T-helper 17 cell (primary cell): Measurements from ENCODE around the gene SH3GL3. TPM values are rescaled to one million over a fixed set of nuclear protein-coding genes. Genes with fewer than 3 reads are reported as not detected.

Experiments used
- ATAC-seq: fragments of 150-1000 bp; cut with Tn5 transposase; 2 replicates; pipeline ENCODE4 v1.10.0; 2021; ENCODE audit warnings: mild to moderate bottlenecking, moderate library complexity
- DNase-seq, 3 donors: peaks; one replicate each; pipeline versions ENCODE4 v3.0.0 to v3.0.0-alpha.2; 2020 to 2021
- H3K9me3 ChIP-seq: one replicate; pipeline ENCODE4 v1.7.0; 2013; ENCODE audit warnings: low read length, mild to moderate bottlenecking; ENCODE audit not compliant: control insufficient read depth, poor library complexity, severe bottlenecking
- H3K27ac Mint-ChIP-seq: one replicate; pipeline ENCODE4 v1.8.0; 2022; ENCODE audit warnings: mild to moderate bottlenecking, moderate library complexity, mixed read lengths
- H3K27me3 Mint-ChIP-seq: one replicate; pipeline ENCODE4 v1.8.0; 2022; ENCODE audit warnings: mixed read lengths
- H3K36me3 Mint-ChIP-seq: one replicate; pipeline ENCODE4 v1.8.0; 2022; ENCODE audit warnings: low read depth, mixed read lengths
- H3K4me1 Mint-ChIP-seq: one replicate; pipeline ENCODE4 v1.8.0; 2022; ENCODE audit warnings: mild to moderate bottlenecking, mixed read lengths
- H3K4me3 Mint-ChIP-seq: one replicate; pipeline ENCODE4 v1.8.0; 2022; ENCODE audit warnings: mild to moderate bottlenecking, moderate library complexity, mixed read lengths
- total RNA-seq, 4 donors: library from RNA in 2 of 4; stranded (reverse) in 2 of 4; gene quantifications; one replicate each; pipeline ENCODE4 v1.2.3 and lab custom pipeline; 2022 to 2026

The SH3GL3 gene
- total RNA-seq, 2 donors from 2014 or later = 0.34 TPM; not detected in 1

- peaks cover 10% of the 10 kb centered on the region for H3K27me3 Mint-ChIP-seq
- no peak overlapping the region for H3K4me3 Mint-ChIP-seq
- no peaks in the 10 kb centered on the region for H3K4me1 Mint-ChIP-seq
- no peaks in the 10 kb centered on the region for H3K36me3 Mint-ChIP-seq
- DNase-seq (no peak), ATAC-seq (no peak)
- H3K9me3 ChIP-seq = no peaks in the 10 kb centered on the region
- H3K27ac Mint-ChIP-seq = no peak overlapping the region
These were observed 212.3 kb downstream of the SH3GL3 start for GRCh38 chr15:83659417-83659812.

DNA sequence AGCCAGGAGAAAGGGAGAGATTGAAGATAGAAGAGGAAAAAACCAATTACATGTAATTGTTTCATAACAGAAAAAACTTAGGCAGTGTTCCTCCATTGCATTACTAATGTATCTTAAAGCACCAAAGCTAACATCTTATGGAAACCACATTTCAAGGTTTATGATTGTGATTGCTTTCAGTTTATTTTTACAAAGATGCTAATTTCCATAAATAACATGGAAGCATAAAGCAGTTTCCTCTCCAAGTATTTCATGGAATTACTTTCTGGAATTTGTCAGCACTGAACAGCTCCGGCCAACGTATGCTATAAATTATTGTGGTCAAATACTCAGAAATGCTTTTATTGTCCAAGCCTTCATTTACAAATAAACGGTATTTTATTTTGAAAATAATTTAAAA is 218.3 kb downstream of the SH3GL3 start:
- H3K4me3 Mint-ChIP-seq = no peak overlapping the region
- H3K27ac Mint-ChIP-seq = no peak overlapping the region
- ATAC-seq (no peak), DNase-seq (no peak)
- H3K36me3 Mint-ChIP-seq = no peaks in the 10 kb centered on the region
- H3K27me3 Mint-ChIP-seq = no peaks in the 10 kb centered on the region
- H3K9me3 ChIP-seq = no peaks in the 10 kb centered on the region
- H3K4me1 Mint-ChIP-seq = no peaks in the 10 kb centered on the region

Other genes starting within 250 kb of the SH3GL3 start
- gene HDGFL3, start 239.5 kb upstream of the SH3GL3 start, total RNA-seq = 10 to 100 TPM in 1 of 2 donors, 1 to 10 TPM in 1; 4.4 to 26.4 TPM
- not detected for gene BNC1, start 162.7 kb upstream of the SH3GL3 start, total RNA-seq
- not detected for gene ADAMTSL3, start 206.8 kb downstream of the SH3GL3 start, total RNA-seq